Effector memory CD8-positive, alpha-beta T cell (primary cell): Measurements from ENCODE around the gene CDK6.
A peak's percentile ranks its signal among the peaks of the same experiment; 100 is the strongest.
"Not testable (repeated sequence)": the region's sequence is repeated elsewhere in the genome, so short reads cannot be mapped to it uniquely, and the experiment has no call there.

ENCODE experiments used
- ATAC-seq: fragments of 150-1000 bp; cut with Tn5 transposase; replicated peaks from 2 replicates; pipeline ENCODE4 v1.10.0; 2021; ENCODE audit warnings: mild to moderate bottlenecking, moderate library complexity
- DNase-seq, 3 experiments: peaks; one replicate each; pipeline ENCODE4 v3.0.0; 2021
- H3K27ac Mint-ChIP-seq, 2 donors: one replicate each; pipeline ENCODE4 v1.8.0; 2022; ENCODE audit warnings: mild to moderate bottlenecking in 2 of 2, mixed read lengths in 2 of 2, moderate library complexity in 2 of 2
- H3K27me3 Mint-ChIP-seq, 2 donors: one replicate each; pipeline ENCODE4 v1.8.0; 2022; ENCODE audit warnings: mixed read lengths in 2 of 2
- H3K36me3 Mint-ChIP-seq: one replicate; pipeline ENCODE4 v1.8.0; 2022; ENCODE audit warnings: mild to moderate bottlenecking, moderate library complexity, mixed read lengths; ENCODE audit not compliant: insufficient read depth
- H3K4me1 Mint-ChIP-seq, 2 donors: one replicate each; pipeline ENCODE4 v1.8.0; 2022; ENCODE audit warnings: low read depth in 2 of 2, mixed read lengths in 2 of 2
- H3K4me3 Mint-ChIP-seq, 2 donors: one replicate each; pipeline ENCODE4 v1.8.0; 2022; ENCODE audit warnings: mild to moderate bottlenecking in 2 of 2, mixed read lengths in 2 of 2, moderate library complexity in 2 of 2
- H3K9me3 Mint-ChIP-seq, 2 donors: one replicate each; pipeline ENCODE4 v1.8.0; 2022; ENCODE audit warnings: mixed read lengths in 2 of 2

Gene CDK6

GRCh38 chr7:92753614-92754013, 82.8 kb downstream of the CDK6 start:
- H3K4me3 Mint-ChIP-seq, result no peak overlapping the region

DNA sequence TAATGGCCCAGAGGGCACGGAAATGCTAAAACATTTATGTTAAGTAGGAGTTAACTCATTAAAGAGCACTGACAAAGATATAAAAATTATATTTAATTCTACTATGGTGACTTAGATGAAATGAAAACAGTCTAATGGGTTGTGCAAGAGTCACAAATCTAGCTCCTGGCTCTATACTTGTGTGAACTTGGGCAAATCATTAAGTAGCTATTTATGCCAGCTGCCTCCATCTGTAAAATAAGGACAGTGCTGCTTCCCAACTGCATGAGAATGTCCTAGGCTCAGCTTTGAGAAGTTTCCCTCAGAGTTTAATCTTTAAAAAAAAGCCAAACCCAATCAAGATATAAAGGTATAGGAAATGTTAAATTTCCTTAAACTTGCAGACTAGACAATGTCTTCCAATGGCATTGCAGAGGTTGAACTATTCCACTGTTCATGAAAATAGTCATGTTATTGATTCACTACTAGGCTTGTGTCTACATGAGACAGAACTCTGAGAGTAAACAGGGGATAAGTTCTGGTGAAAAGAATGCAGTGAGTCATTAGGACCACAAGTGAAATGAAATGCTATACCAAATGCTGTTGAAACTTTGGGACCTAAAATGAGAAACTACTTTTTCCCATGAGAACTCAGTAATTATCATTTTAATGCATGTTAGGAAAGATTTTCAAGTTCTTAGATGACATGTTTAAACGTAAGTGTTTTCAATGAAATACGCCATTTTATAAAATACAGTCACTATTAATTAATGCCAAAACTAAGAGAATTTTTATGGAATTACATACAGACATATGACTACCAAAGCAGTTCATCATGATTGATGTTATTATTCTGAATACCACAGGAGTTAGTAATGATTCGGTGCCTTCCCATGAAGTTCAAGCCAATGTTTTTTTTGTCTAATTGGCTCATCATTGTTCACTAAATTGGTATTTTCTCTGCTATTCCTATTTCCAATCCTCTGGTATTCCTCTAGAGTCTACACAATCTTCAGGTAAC, 84.2 kb downstream of the CDK6 start:
- Mint-ChIP-seq H3K36me3 (no peaks in the 10 kb centered on the region), H3K9me3 (no peaks in the 10 kb centered on the region), H3K27me3 (no peaks in the 10 kb centered on the region), H3K27ac (no peak overlapping the region), H3K4me3 (no peak overlapping the region), H3K4me1 (peaks cover 18 to 38% of the 10 kb centered on the region in 2 donors)
- DNase-seq (no peak), ATAC-seq (no peak)

More at GRCh38 chr7:92753614-92754013, 82.8 kb downstream of the CDK6 start:
- ATAC-seq (no peak), DNase-seq (no peak)
- peak overlapping the region in 1 of 2 donors; percentile 8 for H3K27ac Mint-ChIP-seq
- H3K27me3 Mint-ChIP-seq, result no peaks in the 10 kb centered on the region
- H3K9me3 Mint-ChIP-seq, result no peaks in the 10 kb centered on the region
- peaks cover 16 to 36% of the 10 kb centered on the region in 2 donors for H3K4me1 Mint-ChIP-seq
- H3K36me3 Mint-ChIP-seq, result no peaks in the 10 kb centered on the region

DNA sequence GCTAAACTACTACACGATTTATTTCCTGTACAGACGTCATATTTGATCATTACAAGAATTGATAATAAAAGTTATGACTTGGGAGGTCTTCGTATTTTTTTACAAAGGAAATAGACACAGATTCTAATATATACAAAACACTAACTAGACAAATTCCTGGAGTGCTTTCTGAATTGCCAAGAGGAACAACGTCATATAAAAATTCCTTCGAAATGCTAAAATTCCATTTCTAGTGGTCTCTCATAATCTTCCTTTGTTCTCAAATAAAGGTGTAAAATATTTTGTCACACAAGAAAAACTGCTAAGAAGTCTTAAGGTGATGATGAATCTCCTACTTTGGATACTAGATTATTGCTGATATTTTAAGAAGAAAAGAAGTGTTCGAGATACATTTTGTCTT, 85.4 kb downstream of the CDK6 start:
- DNase-seq (no peak), ATAC-seq (no peak)
- Mint-ChIP-seq H3K27ac (no peak overlapping the region), H3K9me3 (no peaks in the 10 kb centered on the region), H3K27me3 (no peaks in the 10 kb centered on the region), H3K4me1 (peaks cover 17 to 33% of the 10 kb centered on the region in 2 donors), H3K4me3 (no peak overlapping the region), H3K36me3 (no peaks in the 10 kb centered on the region)

- DNase-seq (no peak), ATAC-seq (no peak)
- Mint-ChIP-seq H3K4me3 (no peak overlapping the region), H3K27ac (no peak overlapping the region), H3K4me1 (peaks cover 17 to 28% of the 10 kb centered on the region in 2 donors), H3K9me3 (no peaks in the 10 kb centered on the region), H3K27me3 (no peaks in the 10 kb centered on the region), H3K36me3 (no peaks in the 10 kb centered on the region)
Measured at GRCh38 chr7:92750447-92750839, 85.9 kb downstream of the CDK6 start.

- H3K4me3 Mint-ChIP-seq, result no peak overlapping the region
- H3K36me3 Mint-ChIP-seq, result no peaks in the 10 kb centered on the region
- no peak for ATAC-seq
- H3K9me3 Mint-ChIP-seq, result no peaks in the 10 kb centered on the region
- H3K4me1 Mint-ChIP-seq, result peaks cover 13 to 23% of the 10 kb centered on the region in 2 donors
- DNase-seq, result no peak
- H3K27ac Mint-ChIP-seq, result no peak overlapping the region
- H3K27me3 Mint-ChIP-seq, result no peaks in the 10 kb centered on the region
Measured at GRCh38 chr7:92749832-92750446, 86.4 kb downstream of the CDK6 start.

DNA sequence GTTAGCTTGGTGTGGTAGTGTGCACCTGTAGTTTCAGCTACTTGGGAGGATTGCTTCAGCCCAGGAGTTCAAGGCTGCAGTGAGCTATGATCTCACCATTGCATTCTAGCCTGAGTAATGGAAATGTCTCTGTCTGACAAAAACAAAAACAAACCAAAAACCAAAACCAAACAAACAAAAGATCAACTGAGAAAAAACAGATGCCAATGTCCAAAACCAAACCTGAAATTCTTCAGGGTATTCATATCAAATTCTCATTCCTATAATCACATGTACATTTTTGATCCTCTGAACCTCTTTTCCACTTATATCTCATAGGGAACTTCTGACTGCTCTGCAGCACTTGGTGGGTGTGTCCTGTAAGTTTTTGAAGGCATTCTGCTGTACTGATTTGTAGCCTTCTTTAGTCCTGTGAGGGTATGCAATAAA, 87.0 kb downstream of the CDK6 start:
- no peak for ATAC-seq
- no peaks in the 10 kb centered on the region for H3K9me3 Mint-ChIP-seq
- H3K4me1 Mint-ChIP-seq, result peaks cover 10 to 20% of the 10 kb centered on the region in 2 donors
- no peaks in the 10 kb centered on the region for H3K36me3 Mint-ChIP-seq
- H3K4me3 Mint-ChIP-seq, result no peak overlapping the region
- no peak overlapping the region for H3K27ac Mint-ChIP-seq
- no peak for DNase-seq
- no peaks in the 10 kb centered on the region for H3K27me3 Mint-ChIP-seq

DNA sequence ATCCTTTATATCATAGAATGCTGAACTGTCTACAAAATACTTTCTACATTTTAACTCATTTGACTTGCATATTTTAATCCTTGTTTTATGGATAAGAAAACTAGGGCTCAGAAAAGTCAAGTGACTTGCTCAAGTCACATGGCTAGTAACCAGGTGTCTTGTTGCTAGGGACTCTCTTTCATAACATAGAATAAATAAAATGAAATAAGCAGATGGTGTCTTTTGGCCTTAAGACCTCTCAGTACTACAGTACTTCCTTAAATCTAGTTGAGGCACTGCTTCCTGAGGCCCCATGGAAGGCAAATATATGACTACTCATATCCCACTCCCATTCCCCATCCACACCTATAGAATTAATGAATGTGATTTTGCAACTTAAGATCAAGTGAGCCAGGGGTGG, 87.9 kb downstream of the CDK6 start:
- H3K27ac Mint-ChIP-seq, result no peak overlapping the region
- no peak for DNase-seq
- no peak for ATAC-seq
- H3K27me3 Mint-ChIP-seq, result no peaks in the 10 kb centered on the region
- H3K9me3 Mint-ChIP-seq, result no peaks in the 10 kb centered on the region
- no peak overlapping the region for H3K4me3 Mint-ChIP-seq
- no peaks in the 10 kb centered on the region for H3K36me3 Mint-ChIP-seq
- peaks cover 9 to 24% of the 10 kb centered on the region in 2 donors for H3K4me1 Mint-ChIP-seq

DNA sequence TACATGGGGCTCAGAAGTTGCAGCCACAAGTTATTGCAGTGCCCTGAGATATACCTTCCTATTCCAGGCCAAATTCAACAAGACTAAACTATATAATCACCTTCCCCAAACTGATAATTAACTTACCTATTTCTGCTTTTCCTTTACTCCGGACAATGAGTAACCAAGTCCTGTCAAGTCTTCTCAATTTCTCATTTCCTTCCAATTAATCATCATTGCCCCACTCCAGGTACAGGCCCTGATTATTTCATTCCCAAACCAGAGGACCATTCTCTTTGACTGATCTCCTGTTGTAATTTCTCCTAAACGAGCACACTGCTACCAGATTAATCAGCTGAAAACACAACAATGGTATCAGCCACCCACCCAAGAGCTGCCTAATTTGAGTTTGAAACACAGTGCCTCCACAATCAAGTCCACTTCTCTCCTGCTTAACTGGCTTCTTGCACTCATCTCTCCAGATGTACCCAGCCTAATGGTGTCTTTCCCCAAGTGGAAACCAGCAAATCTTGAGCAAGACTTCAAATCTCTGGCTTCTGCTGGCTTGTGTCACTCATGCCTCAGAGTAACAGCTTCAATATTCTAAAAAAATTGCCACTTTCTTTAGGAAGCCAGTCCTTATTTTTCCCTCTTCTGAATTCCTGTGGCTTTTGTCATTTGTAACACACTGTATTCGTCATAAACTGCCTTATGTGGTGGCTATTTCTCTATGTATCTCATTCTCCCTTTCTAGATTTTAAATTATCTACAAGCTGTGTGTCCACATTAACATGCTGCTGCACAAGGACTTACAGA, 89.1 kb downstream of the CDK6 start:
- DNase-seq, result no peak
- peak overlapping the region in 1 of 2 donors; percentile 18 for H3K27ac Mint-ChIP-seq
- no peak overlapping the region for H3K4me3 Mint-ChIP-seq
- no peaks in the 10 kb centered on the region for H3K9me3 Mint-ChIP-seq
- no peaks in the 10 kb centered on the region for H3K36me3 Mint-ChIP-seq
- H3K4me1 Mint-ChIP-seq, result peaks cover 9 to 26% of the 10 kb centered on the region in 2 donors
- ATAC-seq, result no peak
- H3K27me3 Mint-ChIP-seq, result no peaks in the 10 kb centered on the region

DNA sequence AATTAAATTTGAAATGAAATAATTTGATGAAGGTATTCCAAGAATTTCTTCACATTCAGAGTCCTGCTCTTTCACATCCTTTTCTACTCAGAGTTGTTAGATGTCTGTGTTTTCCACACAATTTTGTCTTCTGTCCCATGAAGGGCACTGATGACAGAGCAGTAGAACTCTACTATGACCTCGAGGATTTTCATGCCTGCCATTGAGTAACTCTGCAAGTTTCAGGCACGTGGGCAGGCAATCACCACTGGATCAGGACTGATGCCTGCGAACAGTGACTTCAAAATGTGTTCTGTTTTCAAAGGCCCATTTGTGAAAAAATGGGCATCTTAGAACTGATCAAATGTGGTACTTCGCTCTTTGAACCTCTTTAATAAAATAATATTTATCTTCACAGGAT, 91.1 kb downstream of the CDK6 start:
- peaks cover 13 to 26% of the 10 kb centered on the region in 2 donors for H3K4me1 Mint-ChIP-seq
- DNase-seq (no peak), ATAC-seq (no peak)
- H3K4me3 Mint-ChIP-seq, result no peak overlapping the region
- H3K36me3 Mint-ChIP-seq, result no peaks in the 10 kb centered on the region
- no peaks in the 10 kb centered on the region for H3K9me3 Mint-ChIP-seq
- no peak overlapping the region for H3K27ac Mint-ChIP-seq
- H3K27me3 Mint-ChIP-seq, result no peaks in the 10 kb centered on the region

DNA sequence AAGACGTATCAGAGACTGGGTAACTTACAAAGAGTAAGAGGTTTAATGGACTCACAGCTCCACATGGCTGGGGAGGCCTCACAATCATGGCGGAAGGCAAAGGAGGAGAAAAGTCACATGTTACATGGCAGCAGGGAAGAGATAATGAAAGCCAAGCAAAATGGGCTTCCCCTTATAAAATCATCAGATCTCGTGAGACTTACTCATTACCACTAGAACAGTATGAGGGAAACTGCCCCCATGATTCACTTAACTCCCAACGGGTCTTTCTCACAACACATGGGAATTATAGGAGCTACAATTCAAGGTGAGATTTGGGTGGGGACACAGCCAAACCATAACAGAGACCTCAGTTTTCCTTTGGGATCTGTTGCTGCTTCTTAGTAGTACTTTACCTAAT, 92.2 kb downstream of the CDK6 start:
- not testable (repeated sequence) for H3K4me3 Mint-ChIP-seq, ATAC-seq, H3K27ac Mint-ChIP-seq, H3K36me3 Mint-ChIP-seq, H3K9me3 Mint-ChIP-seq, DNase-seq, H3K27me3 Mint-ChIP-seq
- H3K4me1 Mint-ChIP-seq, result peaks cover 18 to 25% of the 10 kb centered on the region in 2 donors

DNA sequence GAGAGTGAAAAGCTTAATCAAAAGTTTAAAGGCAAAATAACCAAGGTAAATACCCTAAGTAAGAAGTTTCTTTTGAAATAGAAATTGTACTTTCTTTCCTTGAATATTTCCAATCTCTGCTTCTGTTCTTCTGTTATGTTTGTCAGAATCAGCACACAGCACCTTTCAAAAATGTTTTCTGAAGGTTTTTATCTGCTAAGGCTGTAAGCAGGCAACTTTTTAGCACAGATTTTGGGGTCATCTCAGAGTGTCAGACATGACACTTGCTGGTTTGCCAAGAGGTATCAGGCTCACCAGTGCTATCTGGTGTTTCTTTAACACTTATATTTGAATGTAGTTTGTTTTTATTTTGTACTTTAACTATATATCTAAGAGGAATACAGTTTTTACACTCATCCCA, 94.2 kb downstream of the CDK6 start:
- no peaks in the 10 kb centered on the region for H3K36me3 Mint-ChIP-seq
- no peak overlapping the region for H3K27ac Mint-ChIP-seq

GRCh38 chr7:92740700-92741126, 95.7 kb downstream of the CDK6 start:
- no peak for DNase-seq
- Mint-ChIP-seq H3K9me3 (no peaks in the 10 kb centered on the region), H3K27me3 (no peaks in the 10 kb centered on the region), H3K4me1 (peaks cover 13 to 15% of the 10 kb centered on the region in 2 donors), H3K36me3 (no peaks in the 10 kb centered on the region), H3K27ac (no peak overlapping the region), H3K4me3 (no peak overlapping the region)
- ATAC-seq, result no peak

More for the DNA sequence above, 94.2 kb downstream of the CDK6 start:
- Mint-ChIP-seq H3K4me1 (peaks cover 16 to 18% of the 10 kb centered on the region in 2 donors), H3K4me3 (no peak overlapping the region), H3K9me3 (no peaks in the 10 kb centered on the region), H3K27me3 (no peaks in the 10 kb centered on the region)
- DNase-seq (no peak), ATAC-seq (no peak)

GRCh38 chr7:92740134-92740533, 96.2 kb downstream of the CDK6 start:
- DNase-seq (no peak), ATAC-seq (no peak)
- Mint-ChIP-seq H3K27ac (no peak overlapping the region), H3K9me3 (no peaks in the 10 kb centered on the region), H3K27me3 (no peaks in the 10 kb centered on the region), H3K4me3 (no peak overlapping the region), H3K36me3 (no peaks in the 10 kb centered on the region), H3K4me1 (peaks cover 13 to 15% of the 10 kb centered on the region in 2 donors)
